ENCODE data around the gene AGO3. TPM values are rescaled to one million over a fixed set of nuclear protein-coding genes. Genes with fewer than 3 reads are reported as not detected.

Gene AGO3
- 15.7 and 23.3 TPM in 2 replicates for total RNA-seq

DNA sequence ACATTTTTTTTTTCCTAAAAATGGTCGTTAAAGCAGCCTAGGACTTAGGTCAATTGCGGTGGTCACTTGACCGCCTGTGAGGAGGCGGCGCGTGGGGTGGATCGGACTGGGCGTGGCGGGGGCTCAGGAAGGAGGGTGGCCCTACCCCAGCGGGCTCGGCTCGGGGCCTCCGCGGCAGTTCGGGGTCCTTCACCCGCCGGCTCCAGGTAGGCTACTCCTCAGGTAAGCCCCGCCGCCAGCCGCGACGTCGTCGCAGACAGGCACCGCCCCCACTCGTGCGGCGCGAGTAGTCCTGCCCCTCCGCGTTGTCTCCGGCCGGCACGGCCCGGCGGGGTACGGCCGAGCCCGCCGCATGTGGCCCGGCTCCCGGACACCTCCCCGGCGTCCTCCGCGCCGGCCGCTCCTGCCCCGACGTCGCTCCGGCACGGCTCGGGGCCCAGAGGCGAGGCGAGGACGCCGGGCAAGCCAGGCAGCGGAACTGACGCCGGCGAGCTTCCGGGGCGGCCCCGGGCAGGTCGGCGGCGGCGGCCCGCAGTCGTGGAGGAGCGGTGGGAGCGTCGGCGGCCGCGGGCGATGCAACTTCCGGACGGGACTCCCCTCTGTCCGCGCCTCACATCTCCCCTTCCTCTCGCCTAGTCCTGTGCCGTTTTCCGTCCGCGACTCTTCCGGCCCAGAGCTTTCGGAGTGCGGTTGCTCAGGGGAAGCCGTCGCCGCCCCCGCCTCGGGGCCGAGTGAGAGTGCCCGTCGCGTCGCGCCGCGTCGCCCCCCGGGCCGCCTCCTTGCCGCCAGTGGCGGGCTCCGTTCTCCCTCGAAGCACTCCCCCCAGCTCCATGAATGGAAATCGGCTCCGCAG is at the start of gene AGO3:
Gene AGO3 (plus strand): TSS at position 513 of the 853 bp plus-strand sequence. CDS start 322 bp downstream, at position 835.

DNA sequence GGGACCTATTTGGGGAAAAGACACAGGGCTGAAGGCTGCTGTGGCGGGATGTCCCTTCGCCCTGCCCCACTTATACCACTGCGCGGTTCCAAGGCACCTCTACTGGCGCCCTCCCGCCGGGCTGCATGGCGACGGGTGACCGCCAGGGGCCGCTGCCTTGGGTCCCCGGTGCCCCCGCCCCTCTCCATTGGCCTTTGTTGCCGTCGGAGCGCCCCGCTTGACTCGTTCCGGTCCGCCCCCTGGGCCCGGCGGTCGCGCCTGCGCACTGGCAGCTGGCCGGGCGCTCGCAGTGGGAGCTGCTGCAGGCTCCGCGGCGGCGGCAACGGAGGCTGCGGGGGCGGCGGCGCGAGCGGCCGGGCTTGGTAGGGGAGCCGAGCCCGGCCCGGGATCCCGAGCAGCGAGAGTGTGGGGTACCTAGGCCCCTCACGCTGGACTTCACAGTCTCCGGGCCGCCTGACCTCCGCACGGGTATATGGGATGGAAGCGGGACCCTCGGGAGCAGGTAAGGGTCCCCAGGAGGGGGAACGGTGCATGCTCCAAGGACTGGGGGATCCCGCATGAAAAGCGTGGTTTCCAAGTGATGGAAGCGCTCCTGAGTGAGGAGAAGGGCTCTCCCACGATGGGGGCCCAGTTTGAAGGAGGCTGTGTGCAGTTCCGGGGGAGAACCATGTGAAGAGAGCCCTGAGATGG is 47.8 kb upstream of the AGO3 start, which contains the start of gene AGO1:
Gene AGO1 (plus strand): TSS at position 265 of the 690 bp plus-strand sequence. CDS start 213 bp downstream, at position 478.

DNA sequence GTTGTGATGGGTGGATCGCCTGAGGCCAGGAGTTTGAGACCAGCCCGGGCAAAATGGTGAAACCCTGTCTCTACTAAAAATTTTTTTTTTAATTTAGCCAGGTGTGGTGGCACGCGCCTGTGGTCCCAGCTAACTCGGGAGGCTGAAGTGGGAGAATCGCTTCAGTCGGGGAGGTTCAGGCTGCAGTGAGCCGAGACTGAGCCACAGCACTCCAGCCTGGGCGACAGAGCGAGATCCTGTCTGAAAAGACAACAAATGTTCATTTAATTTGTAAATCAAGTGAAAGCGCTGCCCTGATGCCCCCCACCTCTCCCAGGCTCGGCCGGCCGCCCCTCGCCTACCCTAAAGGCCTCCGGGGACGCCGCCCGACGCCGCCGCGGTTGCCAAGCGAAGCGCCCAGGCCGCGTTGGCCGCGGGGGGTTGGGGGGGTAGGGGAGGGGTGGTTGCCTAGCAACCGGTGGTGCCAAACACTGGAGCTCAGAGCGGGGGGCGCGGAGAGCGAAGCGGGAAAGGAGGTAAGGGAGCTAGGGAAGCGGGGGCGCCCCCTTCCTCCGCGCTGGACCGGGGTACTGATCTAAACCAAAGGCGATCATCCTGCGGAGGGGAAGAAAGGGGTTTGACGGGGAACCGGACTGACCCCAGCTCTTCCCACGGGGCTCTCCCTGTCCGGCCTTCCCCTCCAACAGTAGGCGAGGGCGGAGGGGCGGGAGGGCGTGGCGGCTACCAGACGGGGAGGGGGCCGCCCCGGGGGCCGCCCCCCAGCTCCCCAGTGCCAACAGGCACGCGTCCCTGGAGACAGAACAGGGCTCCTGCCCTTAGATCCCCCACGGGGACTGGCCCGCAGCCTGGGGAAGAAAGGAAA is 153.0 kb downstream of the AGO3 start, which contains the start of gene TEKT2:
Gene TEKT2 (plus strand): TSS at position 460 of the 862 bp plus-strand sequence. CDS start 828 bp downstream, outside the sequence.

DNA sequence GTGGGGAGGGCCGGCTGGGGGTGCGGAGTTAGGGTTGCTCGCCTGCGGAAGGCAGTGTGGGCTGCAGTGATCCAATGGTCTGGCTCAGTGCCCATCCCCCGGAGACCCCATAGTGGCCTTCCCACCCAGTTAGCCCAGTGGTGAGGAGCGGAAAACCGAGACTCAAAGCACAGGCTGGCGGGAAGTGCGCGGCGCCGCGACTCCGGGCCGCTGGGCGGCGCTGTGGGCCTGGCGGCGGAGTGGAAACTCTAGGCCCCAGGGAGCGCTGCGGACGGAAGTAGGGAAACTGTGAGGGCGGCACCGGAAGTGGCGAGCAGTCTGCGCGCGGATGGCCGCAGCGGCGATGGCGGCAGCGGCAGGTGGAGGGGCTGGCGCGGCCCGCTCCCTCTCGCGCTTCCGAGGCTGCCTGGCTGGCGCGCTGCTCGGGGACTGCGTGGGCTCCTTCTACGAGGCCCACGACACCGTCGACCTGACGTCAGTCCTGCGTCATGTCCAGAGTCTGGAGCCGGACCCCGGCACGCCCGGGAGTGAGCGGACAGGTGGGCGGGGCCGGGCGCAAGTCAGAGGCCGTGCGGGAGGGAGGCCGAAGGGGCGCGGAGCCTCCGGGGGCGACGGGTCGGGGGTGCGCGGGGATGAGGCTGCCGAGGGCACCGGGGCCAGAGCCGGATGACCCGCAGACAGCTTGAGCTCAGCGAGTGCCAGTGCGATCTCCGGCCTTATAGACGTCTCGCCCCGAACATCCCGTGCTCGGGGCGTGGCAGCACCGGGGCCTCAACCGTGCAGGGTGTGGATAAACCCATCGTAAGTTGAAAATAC is 157.9 kb downstream of the AGO3 start, which contains the start of gene ADPRS:
Gene ADPRS (plus strand): TSS at position 316 of the 816 bp plus-strand sequence. CDS start 13 bp downstream, at position 329.

Other genes with a start within 250 kb of the AGO3 start
- gene C1orf216, start 212.2 kb upstream of the AGO3 start, total RNA-seq = 6.9 and 7.1 TPM in 2 replicates
- 5.5 and 5.6 TPM in 2 replicates for gene CLSPN, start 161.1 kb upstream of the AGO3 start, total RNA-seq
- 15.8 and 23.9 TPM in 2 replicates for gene AGO4, start 123.1 kb upstream of the AGO3 start, total RNA-seq
- gene AGO1, start 47.9 kb upstream of the AGO3 start, total RNA-seq = 13.7 and 26.5 TPM in 2 replicates
- gene TEKT2, start 153.0 kb downstream of the AGO3 start, total RNA-seq = 0.11 and 1.2 TPM in 2 replicates
- gene ADPRS, start 157.8 kb downstream of the AGO3 start, total RNA-seq = 13.0 and 24.6 TPM in 2 replicates
- gene COL8A2, start 194.1 kb downstream of the AGO3 start, total RNA-seq = under 0.01 and 0.11 TPM in 2 replicates
- 53.0 and 91.2 TPM in 2 replicates for gene TRAPPC3, start 218.4 kb downstream of the AGO3 start, total RNA-seq
- 141 and 168 TPM in 2 replicates for gene MAP7D1, start 225.1 kb downstream of the AGO3 start, total RNA-seq

Data from placental epithelial cell (primary cell).